Measurements from ENCODE around the gene TP63.

Gene TP63

GRCh38 chr3:189808246-189809007, 177.2 kb downstream of the TP63 start:
- DNase-seq (ENCODE audit: low read depth, low spot score), result no peak
- no peak for TF ChIP-seq YY1 (IDR thresholded peaks at IDR 0.05; ENCODE audit: insufficient read depth, insufficient read length)
- TF ChIP-seq SUZ12 (IDR thresholded peaks at IDR 0.05; ENCODE audit: extremely low read depth, insufficient read depth, insufficient read length), result no peak
- TF ChIP-seq ZNF274 (IDR thresholded peaks at IDR 0.05; ENCODE audit: low read depth, low read length), result no peak
- H3K4me3 ChIP-seq (ENCODE audit: insufficient read length, low read depth), result no peak overlapping the region
- no peak overlapping the region for H3K9ac ChIP-seq (ENCODE audit: insufficient read length, low read depth)
- no peaks in the 10 kb centered on the region for H3K36me3 ChIP-seq (ENCODE audit: insufficient read depth, insufficient read length, low read length)
- H3K27me3 ChIP-seq (ENCODE audit: insufficient read depth, insufficient read length), result peaks cover 87% of the 10 kb centered on the region
- peaks cover 3% of the 10 kb centered on the region for H3K4me1 ChIP-seq (ENCODE audit: insufficient read depth, insufficient read length)
- H3K9me3 ChIP-seq (ENCODE audit: insufficient read depth, low read length), result no peaks in the 10 kb centered on the region

- H3K36me3 ChIP-seq (ENCODE audit: insufficient read depth, insufficient read length, low read length), result no peaks in the 10 kb centered on the region
- no peak overlapping the region for H3K4me3 ChIP-seq (ENCODE audit: insufficient read length, low read depth)
- peaks cover 3% of the 10 kb centered on the region for H3K4me1 ChIP-seq (ENCODE audit: insufficient read depth, insufficient read length)
- H3K27me3 ChIP-seq (ENCODE audit: insufficient read depth, insufficient read length), result peaks cover 86% of the 10 kb centered on the region
- H3K9me3 ChIP-seq (ENCODE audit: insufficient read depth, low read length), result no peaks in the 10 kb centered on the region
- no peak for DNase-seq (ENCODE audit: low read depth, low spot score)
- TF ChIP-seq ZNF274 (IDR thresholded peaks at IDR 0.05; ENCODE audit: low read depth, low read length), result no peak
- TF ChIP-seq YY1 (IDR thresholded peaks at IDR 0.05; ENCODE audit: insufficient read depth, insufficient read length), result no peak
- no peak for TF ChIP-seq SUZ12 (IDR thresholded peaks at IDR 0.05; ENCODE audit: extremely low read depth, insufficient read depth, insufficient read length)
- no peak overlapping the region for H3K9ac ChIP-seq (ENCODE audit: insufficient read length, low read depth)
These were observed 178.4 kb downstream of the TP63 start for GRCh38 chr3:189809583-189809982.

DNA sequence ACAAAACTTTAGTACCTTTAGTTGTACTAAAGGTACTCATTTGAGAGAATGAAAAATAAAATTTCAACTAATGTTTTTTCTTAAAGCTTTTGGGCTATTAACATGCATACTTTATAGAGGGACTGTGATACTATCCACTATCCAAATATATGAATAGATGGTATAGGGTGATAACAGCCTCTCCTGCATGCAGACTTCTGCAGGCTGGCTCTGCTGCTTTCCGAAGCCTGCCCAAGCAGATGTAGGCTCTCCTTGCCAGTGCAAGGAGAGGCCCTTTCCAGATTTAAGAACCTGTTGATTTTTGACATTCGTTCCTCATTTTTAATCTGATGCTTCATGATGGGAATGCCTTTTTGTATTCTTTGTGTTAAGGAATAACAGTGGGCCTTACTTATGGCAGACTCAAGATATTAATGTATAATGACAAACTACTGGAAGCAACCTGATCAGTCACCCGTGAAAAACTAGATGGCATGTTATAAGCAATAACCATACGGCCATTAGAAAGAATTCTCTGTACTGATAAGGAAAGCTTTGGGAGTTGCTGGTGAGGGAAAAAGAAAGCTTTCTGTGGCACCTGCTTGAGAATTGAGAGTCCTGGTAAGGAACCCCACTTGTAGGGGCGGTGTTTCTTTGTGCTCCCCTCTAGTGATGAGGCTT, 181.7 kb downstream of the TP63 start:
- H3K4me1 ChIP-seq (ENCODE audit: insufficient read depth, insufficient read length), result no peaks in the 10 kb centered on the region
- peaks cover 70% of the 10 kb centered on the region for H3K27me3 ChIP-seq (ENCODE audit: insufficient read depth, insufficient read length)
- TF ChIP-seq YY1 (IDR thresholded peaks at IDR 0.05; ENCODE audit: insufficient read depth, insufficient read length), result no peak
- no peak for TF ChIP-seq ZNF274 (IDR thresholded peaks at IDR 0.05; ENCODE audit: low read depth, low read length)
- no peak for TF ChIP-seq SUZ12 (IDR thresholded peaks at IDR 0.05; ENCODE audit: extremely low read depth, insufficient read depth, insufficient read length)
- H3K9ac ChIP-seq (ENCODE audit: insufficient read length, low read depth), result no peak overlapping the region
- no peak overlapping the region for H3K4me3 ChIP-seq (ENCODE audit: insufficient read length, low read depth)
- H3K36me3 ChIP-seq (ENCODE audit: insufficient read depth, insufficient read length, low read length), result no peaks in the 10 kb centered on the region
- no peak for DNase-seq (ENCODE audit: low read depth, low spot score)
- no peaks in the 10 kb centered on the region for H3K9me3 ChIP-seq (ENCODE audit: insufficient read depth, low read length)

GRCh38 chr3:189813647-189814240, 182.6 kb downstream of the TP63 start:
- H3K9me3 ChIP-seq (ENCODE audit: insufficient read depth, low read length), result no peaks in the 10 kb centered on the region
- no peak overlapping the region for H3K4me3 ChIP-seq (ENCODE audit: insufficient read length, low read depth)
- peaks cover 61% of the 10 kb centered on the region for H3K27me3 ChIP-seq (ENCODE audit: insufficient read depth, insufficient read length)
- DNase-seq (ENCODE audit: low read depth, low spot score), result no peak
- no peaks in the 10 kb centered on the region for H3K36me3 ChIP-seq (ENCODE audit: insufficient read depth, insufficient read length, low read length)
- no peak overlapping the region for H3K9ac ChIP-seq (ENCODE audit: insufficient read length, low read depth)
- TF ChIP-seq ZNF274 (IDR thresholded peaks at IDR 0.05; ENCODE audit: low read depth, low read length), result no peak
- no peak for TF ChIP-seq YY1 (IDR thresholded peaks at IDR 0.05; ENCODE audit: insufficient read depth, insufficient read length)
- TF ChIP-seq SUZ12 (IDR thresholded peaks at IDR 0.05; ENCODE audit: extremely low read depth, insufficient read depth, insufficient read length), result no peak
- no peaks in the 10 kb centered on the region for H3K4me1 ChIP-seq (ENCODE audit: insufficient read depth, insufficient read length)

- Histone ChIP-seq H3K4me1 (ENCODE audit: insufficient read depth, insufficient read length) (no peaks in the 10 kb centered on the region), H3K9me3 (ENCODE audit: insufficient read depth, low read length) (no peaks in the 10 kb centered on the region), H3K27me3 (ENCODE audit: insufficient read depth, insufficient read length) (peaks cover 6% of the 10 kb centered on the region), H3K36me3 (ENCODE audit: insufficient read depth, insufficient read length, low read length) (no peaks in the 10 kb centered on the region), H3K4me3 (ENCODE audit: insufficient read length, low read depth) (no peak overlapping the region), H3K9ac (ENCODE audit: insufficient read length, low read depth) (no peak overlapping the region)
- TF ChIP-seq ZNF274 (IDR thresholded peaks at IDR 0.05; ENCODE audit: low read depth, low read length) (no peak), YY1 (IDR thresholded peaks at IDR 0.05; ENCODE audit: insufficient read depth, insufficient read length) (no peak), SUZ12 (IDR thresholded peaks at IDR 0.05; ENCODE audit: extremely low read depth, insufficient read depth, insufficient read length) (no peak)
- no peak for DNase-seq (ENCODE audit: low read depth, low spot score)
These were observed 189.2 kb downstream of the TP63 start for GRCh38 chr3:189820365-189820720.

DNA sequence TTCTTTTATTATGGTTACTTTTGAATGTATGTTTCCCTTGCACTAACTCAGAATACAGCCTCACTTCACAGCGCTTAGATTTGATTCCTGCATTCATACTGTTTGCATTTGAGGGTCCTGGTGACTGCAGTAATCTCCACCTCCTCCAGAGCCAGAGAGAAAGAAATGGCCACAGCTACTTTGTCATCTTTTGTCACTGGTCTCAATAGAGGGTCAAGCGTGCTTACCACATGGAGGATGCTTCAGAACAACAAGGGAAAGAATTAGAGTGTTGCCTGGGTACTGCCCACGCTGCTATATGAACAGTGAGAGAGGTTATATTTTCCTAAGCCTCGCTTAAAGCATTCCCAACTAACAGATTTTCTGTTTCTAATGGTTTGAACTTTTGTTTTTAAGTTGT, 190.1 kb downstream of the TP63 start:
- H3K9ac ChIP-seq (ENCODE audit: insufficient read length, low read depth), result no peak overlapping the region
- peaks cover 2% of the 10 kb centered on the region for H3K27me3 ChIP-seq (ENCODE audit: insufficient read depth, insufficient read length)
- no peaks in the 10 kb centered on the region for H3K36me3 ChIP-seq (ENCODE audit: insufficient read depth, insufficient read length, low read length)
- no peaks in the 10 kb centered on the region for H3K9me3 ChIP-seq (ENCODE audit: insufficient read depth, low read length)
- H3K4me1 ChIP-seq (ENCODE audit: insufficient read depth, insufficient read length), result no peaks in the 10 kb centered on the region
- H3K4me3 ChIP-seq (ENCODE audit: insufficient read length, low read depth), result no peak overlapping the region
- DNase-seq (ENCODE audit: low read depth, low spot score), result no peak
- TF ChIP-seq ZNF274 (IDR thresholded peaks at IDR 0.05; ENCODE audit: low read depth, low read length) (no peak), YY1 (IDR thresholded peaks at IDR 0.05; ENCODE audit: insufficient read depth, insufficient read length) (no peak), SUZ12 (IDR thresholded peaks at IDR 0.05; ENCODE audit: extremely low read depth, insufficient read depth, insufficient read length) (no peak)

DNA sequence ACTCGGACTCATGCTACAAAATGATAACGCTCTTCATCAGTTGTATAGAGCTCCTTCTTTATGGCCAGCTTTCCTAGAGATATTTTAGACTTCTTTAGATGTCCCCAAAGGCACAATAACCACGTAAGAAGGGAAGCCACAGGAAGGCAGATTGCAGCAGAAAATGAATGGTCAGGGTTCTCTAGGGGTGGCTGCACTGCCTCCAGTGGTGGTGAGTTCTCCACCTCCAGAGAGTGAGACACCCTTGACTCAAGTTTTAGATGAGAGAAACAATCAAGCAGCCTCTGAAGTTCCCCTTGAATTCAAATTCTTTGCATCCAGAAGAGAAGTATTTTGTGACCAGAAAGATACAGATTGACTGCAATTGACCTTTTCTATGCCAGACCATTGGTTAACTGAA, 191.5 kb downstream of the TP63 start:
- Histone ChIP-seq H3K4me1 (ENCODE audit: insufficient read depth, insufficient read length) (no peaks in the 10 kb centered on the region), H3K4me3 (ENCODE audit: insufficient read length, low read depth) (no peak overlapping the region), H3K36me3 (ENCODE audit: insufficient read depth, insufficient read length, low read length) (no peaks in the 10 kb centered on the region), H3K27me3 (ENCODE audit: insufficient read depth, insufficient read length) (no peaks in the 10 kb centered on the region), H3K9me3 (ENCODE audit: insufficient read depth, low read length) (no peaks in the 10 kb centered on the region), H3K9ac (ENCODE audit: insufficient read length, low read depth) (no peak overlapping the region)
- DNase-seq (ENCODE audit: low read depth, low spot score), result no peak
- TF ChIP-seq SUZ12 (IDR thresholded peaks at IDR 0.05; ENCODE audit: extremely low read depth, insufficient read depth, insufficient read length) (no peak), ZNF274 (IDR thresholded peaks at IDR 0.05; ENCODE audit: low read depth, low read length) (no peak)
